Measurements from ENCODE around the gene CLNK.

CLNK gene

DNA sequence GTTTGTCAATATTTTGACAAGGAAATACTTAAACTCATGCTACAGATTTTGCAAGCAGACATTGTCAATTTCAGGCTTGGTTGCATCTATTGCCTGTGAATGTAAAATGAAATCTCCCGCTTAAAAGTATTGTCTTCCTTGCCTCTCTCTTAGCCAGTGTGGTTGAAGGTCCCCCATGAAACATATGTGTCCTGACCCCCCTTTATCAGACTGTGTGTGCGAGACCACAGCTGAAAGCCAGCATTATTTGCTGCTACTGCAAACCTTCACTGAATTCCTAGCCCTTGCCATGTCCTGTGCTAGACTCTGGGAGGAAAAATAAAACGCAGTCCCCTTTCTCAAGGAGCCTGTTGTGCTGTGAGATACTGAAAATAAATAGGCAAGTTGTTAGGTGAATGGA is 16.6 kb upstream of the CLNK start:
- no peak for DNase-seq

DNA sequence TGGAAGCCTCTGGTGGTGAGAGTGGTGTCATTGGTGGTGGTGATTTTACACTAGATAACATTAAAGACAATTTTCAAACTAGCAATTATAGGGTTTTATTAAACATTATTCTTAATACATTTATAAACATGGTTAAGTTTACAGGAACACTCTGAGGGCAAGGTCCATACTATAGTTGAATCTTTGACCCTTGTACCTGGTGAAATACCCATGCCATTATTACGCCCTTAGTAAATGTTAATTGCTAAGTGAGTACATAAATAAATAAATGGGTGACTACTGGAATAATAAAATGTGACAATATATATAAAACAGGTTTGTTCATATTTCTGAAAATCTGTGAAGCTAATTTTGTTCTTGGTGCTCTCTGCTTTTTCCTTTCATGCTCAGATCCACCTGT is 13.6 kb upstream of the CLNK start:
- no peak for DNase-seq

DNA sequence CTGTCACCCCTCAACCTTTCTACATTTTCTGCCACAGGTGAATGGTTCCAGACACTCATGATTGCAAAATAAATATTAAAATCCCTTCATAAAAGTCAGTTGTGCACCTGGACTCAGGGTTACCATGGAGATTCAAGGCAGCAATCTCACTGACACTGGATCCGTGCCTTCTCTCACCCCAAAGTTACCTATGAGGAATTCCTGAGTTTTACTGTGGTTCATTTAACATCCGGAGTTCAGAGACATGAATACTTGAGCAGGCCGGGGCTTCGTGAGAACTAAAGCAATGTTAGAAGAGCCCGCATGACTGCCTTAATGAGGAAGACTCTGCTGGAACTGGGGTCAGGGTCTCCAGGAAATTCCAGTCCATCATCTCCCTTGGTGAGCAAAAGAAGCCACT is 12.5 kb upstream of the CLNK start:
- peak; percentile 36 to 81 for DNase-seq

DNA sequence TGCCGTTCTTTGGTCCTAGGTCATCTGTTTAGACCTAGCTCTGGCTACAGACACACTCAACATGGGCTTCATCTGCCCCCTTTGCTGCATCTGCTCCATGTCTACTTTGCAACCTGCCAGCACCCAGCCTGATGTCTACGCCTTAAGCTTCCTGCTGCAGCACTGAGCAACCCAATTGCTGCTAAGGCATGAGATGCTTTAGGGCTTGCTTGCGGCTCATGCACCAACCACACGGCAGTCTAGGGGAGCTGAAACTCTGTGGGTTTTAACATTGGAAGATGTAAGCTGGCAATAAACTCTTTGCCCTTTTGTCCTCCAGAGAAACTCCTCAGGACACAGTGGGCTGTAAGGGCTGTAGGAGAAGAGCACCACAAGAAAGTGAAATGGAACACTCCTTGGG is 11.7 kb upstream of the CLNK start:
- DNase-seq: no peak

DNA sequence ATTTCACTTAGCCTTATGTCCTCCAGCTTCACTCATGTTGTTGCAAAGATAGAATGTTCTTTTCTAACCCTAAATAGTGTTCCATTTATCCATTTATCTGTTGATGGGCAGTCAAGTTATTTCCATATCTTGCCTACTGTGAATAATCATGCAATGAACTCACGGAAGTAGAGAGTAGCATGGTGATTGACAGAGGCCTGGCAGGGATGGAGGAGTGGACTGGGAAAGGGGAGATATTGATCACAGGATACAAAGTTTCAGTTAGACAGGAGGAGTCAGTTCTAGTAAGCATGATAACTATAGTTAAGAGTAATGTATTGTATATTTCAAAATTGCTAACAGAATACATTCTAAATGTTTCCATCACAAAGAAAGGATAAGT is 10.3 kb upstream of the CLNK start:
- no peak for DNase-seq

DNA sequence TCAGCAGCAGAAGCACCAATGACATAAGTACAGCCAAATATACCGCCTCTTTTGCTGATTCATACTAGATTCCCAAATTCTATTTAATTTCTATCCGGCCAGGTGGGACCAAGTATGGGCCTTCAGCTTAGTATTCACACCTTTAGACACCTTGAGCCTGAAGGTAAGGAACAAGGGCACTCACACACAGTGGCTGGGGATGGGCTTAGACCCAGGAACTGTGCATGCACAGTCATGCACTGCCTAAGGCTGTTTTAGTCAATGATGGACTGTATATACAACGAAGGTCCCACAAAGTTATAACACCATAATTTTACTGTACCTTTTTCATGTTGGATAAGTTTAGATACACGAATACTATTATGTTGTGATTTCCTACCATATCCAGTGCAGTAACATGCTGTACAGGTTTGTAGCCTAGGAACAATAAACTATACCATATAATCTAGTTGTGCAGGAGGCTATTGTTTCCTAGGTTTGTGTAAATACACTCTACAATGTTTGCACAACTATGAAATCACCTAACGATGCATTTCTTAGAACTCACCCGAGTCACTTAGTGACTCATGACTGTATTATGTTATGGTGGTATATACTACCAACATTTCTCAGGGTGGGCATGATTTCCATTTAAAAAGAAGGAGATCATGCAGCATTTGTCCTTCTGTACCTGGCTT is 9.7 kb upstream of the CLNK start:
- DNase-seq: peak; percentile 34 to 79

DNA sequence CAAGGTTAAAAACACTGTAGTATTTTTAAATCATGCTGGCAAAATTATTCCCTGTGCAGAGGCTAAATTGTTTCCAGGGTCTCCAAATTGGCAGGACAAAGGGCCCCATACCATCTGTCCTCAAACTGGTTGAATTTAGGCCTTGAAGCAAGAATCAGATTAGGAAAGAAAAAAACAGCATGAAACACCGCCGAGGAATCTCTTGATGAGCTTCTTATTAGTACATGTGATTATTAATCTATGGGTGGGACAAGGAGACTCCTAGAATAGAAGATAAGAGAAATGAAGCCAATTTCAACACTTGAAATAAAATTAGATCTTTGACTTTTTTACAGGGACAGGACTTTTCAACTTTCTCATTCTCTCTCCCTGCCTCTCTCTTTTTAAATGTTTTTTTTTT is 7.1 kb upstream of the CLNK start:
- DNase-seq: no peak

DNA sequence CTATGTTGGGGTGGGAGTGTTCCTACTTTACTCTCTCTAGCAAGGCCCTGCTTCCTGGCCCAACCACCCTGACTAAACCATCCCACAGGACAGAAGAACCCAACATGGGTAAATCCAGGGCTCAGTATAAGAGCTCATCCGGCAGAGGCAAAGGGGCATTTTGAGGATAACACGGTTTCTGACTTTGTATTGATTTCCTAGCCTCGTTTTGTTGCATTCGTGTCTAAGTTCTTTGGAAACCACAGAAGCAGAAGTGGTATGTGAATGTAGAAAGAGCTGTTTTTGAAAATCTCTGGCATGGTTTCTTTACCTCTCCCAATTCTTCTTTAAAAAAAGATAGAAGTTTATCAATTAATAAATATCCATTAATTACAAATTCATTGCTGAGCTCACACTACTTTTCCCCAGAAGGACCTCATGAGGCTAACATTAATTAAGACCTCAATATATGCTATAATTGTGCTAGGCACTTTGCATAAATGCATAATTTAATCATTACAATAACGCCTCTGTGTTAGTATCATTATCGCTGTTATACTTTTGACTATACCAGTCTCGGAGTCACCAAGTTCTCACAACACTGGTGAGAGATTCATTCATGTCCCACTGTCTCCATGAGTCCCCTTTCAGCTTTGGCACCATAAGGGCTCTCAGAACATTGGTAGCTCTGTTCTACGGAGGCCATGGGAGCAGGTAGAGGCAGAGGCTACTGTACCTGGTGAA is 5.8 kb upstream of the CLNK start:
- no peak for DNase-seq

DNA sequence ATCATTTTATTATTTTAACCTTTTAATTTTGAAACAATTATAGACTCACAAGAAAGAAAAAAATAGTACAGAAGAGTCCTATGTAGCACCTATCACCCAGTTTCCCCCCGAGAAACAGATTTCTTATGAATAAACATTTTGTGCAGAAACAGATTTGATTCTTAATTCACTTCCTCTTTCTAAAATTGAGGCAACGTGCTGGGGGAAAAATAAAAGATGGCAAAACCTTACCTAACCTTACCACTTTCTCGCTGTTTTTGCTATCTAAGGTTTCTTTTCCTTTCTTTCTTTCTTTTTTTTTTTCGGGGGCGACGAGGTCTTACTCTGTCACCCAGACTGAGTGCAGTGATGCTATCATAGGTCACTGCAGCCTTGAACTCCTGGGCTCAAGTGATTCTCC is 4.3 kb upstream of the CLNK start:
- DNase-seq: no peak

DNA sequence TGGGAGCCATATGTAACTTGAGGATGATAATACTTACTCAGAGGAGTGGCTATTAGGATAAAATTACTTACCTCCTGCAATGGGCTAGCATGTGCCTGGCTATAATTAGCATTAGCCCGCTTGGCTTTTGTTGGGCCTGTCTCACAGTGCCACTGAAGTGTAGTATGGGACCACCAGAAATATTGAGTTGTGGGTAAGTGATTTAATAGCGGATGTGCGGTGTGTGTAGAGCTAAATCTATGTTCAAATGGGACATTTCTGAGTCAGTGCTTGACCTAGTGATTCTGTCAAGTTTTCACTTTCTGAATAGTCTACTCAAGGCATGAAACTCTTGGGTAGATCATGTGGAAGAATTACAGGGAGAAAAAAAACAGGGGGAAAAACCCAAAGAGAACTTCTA is 3.5 kb upstream of the CLNK start:
- no peak for DNase-seq

DNA sequence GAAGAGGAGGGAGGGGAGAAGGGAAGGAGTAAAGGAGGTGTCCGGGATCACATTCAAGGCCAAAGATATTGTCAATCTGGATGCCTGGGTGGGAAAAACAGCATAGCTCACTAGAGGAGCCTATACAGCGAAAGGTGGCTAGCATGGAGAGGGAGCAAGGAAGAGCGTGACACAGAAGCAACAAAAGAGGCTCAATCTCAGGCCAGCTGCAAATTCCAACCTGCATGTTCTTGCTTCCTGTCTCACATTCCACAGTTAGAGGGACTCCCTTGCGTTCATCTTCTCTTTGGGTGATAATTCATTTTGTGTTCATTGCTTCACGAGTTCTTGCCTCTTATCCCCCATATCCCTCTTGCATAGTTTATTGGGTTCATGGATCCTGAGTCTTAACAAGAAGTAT is 3.0 kb upstream of the CLNK start:
- no peak for DNase-seq

DNA sequence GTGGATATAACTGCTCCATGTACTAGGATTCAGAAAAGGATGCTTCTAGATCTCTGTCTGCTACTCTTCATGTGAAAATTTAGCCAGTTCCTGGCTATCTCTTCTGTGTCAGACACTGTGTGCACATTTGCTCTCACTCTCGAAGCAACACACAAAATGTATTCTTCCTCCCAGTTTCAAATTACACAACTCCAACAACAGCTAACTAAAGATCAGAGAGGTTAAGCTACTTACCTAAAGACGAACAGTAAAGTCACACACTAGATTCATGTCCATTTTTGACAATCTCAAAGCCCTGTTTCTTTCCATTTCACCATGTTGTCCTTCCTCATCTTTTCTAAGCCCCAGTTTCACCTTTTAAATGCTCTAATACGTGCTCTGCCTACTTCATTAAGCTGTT is 2.2 kb downstream of the CLNK start:
- DNase-seq: no peak

DNA sequence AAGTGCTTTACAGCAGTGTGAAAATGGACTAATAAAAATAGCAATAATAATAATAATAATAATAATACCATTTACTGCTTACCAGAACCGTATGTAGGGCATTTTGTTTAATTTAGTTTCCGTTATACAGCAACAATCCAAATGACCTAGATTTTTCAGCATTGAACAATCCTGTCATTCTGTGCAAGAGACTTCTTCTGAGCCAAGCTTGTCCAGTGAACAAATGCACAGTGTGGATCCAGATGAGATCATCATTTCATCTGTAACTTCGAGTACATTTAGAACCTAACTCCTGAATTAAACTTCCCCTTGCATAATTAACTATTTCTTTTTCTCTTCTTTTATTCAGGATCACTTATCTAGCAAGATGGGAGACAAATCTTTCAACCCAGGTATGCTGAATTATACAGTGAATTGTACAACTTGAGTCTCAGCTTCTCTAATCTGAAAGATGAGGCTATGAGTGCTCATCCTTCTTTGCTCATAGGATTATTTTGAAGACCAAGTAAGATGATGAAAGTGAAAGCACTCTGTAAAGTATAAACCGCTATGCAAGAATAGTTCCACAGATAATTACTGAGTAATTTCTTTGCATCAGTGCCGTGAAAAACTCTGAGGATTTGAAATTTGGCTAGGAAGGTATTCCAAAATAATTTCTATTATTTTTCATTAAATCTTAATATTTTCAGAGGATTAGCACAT is 6.6 kb downstream of the CLNK start:
- DNase-seq: no peak

DNA sequence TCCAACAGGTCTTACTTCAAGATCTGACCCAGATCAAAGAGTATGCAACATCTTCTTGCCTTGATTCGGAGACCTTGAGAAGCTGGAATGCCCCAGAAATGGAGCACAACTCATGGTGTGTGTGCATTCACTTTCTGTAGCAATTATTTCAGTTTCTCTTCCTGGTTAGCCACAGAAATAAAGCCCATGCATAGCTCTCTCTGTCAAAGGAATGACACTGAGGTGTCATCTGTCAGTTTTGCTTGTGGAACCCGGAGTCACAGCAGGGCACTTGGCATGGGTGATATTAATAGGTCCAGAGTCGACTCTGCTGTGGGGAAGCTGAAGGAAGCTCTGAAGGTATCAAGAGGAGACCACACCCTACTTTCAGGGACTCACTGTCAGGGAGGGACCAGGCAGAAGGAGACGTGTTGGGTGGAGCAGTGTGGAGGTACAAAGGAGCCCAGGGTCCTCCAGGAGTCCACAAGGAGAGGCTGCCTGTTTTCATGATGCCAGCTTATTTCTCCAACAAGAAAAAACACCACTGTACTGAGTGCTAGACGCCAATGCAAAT is 10.7 kb downstream of the CLNK start:
- no peak for DNase-seq

DNA sequence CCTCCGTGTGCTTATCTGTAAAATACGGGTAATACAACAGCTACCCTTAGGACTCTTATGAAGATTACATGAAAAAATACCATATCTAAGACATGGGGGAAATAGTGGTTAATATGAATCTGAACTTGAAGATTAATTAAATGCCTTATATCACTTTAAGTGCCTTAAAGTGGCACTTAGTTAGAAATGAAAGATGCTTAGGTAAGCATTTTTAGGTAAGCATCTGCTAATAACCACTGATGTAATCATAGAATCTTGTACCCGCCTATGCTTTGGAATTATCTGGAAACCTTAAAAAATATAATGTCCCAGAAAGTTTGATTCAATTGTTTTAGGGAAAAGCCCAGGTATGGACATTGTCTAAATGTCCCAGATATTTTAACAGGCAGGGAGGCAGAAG is 12.2 kb downstream of the CLNK start:
- no peak for DNase-seq

DNA sequence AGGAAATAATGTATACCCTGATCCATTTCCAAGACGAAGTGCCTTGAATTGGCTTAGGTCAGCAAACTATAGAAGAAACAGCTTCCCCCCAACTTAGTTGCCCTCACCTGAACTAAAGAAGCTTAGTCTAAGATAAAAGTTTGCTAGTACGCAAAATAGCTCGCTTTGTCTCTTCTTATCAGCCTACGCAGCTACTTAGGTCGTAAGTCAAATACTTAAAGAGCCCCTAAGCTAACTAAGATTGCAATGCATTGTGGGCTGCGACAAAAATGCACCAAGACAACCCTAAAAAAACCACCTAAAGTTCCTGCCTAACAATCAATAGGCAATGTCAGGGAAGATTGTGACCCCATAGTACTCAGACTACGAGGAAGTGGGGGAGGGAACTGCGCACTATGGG is 12.8 kb downstream of the CLNK start:
- DNase-seq: no peak

DNA sequence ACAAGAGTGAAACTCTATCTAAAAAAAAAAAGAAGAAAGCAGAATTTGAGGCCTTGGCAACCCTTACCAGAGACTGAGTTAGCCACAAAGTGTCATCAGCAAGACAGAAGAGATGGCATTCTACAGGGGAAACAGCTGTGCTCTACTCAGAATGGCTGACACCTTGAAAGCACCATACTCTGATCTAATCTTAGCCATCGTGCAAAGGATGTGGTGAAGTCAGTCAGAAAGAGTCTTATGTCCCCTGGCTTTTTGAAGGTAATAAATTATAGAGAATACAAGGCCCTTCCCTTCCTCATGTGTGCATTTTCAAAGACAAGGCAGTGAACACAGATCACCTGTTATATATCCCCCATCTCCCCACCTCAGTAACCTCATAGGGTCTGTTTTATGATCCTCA is 13.2 kb downstream of the CLNK start:
- DNase-seq: no peak

DNA sequence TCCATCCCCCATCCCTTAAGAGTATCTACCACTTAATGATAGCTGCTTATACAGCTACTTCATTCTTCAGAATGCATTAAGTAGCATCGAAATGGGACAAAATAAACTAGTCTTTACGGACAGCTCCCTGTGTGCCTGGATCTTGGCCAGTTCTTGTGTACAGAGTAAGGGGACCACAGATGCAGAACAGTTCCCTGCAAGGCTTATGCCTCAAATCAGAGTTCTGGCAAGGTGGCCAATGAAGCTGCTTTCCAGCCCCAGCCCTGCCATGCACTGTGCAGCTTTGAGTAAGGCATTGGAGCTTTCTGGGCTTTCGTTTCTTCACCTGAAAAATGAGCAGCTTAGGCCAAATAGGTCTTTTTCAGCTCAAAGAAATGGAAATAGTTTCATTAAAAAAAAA is 14.2 kb downstream of the CLNK start:
- no peak for DNase-seq

DNA sequence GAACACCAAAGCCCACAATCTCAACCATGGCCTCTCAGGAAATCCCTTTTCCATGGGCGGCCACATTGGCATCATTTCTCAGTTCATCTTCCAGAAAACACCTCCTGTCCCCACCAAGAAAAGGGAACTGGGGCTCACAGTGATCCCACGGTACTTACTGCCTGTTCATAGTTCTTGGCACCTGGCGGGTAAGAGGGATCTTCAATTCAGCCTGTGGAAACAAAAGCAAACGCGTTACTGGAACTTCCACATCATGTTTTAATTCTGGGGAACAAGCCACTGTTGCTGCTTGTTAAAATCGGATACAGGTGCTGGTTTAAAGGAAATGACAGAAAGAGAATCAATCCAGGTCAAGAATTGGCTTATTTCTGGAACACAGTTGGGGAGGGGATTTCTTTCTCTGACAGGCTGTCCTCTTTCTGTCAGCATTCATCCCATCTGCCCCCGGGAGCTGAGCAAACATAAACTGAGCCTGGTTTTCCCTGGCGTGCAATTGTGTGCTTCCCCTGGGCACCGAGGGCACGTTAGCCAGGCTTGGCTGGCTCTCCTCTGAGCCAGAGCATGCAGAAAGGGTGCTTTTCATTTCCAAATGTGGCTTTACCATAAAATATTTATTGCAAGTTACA is 16.8 kb downstream of the CLNK start:
- DNase-seq: peak; percentile 58 to 84

DNA sequence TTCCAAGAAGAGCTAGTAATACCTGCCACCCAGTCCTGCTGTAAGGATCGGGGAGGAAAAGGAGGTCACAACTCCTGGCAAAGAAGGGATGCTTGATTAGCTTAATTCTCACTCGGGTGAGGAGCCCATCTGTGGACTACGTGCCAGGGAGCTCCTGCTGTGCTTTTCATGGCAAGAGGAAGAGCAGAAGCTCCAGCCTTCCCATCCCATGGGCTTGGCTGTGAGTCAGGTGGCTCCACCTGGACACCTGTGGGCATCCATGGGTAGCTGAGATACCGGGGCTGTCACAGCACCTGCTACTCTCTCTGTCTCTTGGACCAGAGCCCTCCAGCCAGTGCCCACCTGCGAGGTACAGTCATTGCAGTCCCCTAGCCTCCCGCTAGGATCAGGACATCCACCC is 18.0 kb downstream of the CLNK start:
- peak; percentile 42 to 81 for DNase-seq

DNA sequence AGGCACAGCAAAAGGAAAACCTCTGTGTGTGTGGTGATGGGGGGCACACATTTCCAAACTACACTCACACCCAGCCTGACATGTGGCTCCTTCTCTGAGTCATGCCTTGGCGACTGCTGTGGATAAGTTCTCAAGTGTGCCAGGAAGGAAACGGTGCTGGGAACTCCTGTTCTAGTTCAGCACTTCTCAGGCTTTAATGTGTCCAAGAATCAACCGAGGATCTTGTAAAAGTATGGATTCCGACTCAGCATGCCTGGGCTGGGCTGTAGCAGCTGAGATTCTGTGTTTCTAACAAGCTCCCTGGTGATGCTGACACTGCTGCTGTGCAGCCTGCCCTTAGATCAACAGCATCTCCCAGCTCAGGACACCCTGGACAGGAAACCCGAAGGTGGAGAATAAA is 20.2 kb downstream of the CLNK start:
- DNase-seq: peak in 1 of 2 experiments; percentile 37

DNA sequence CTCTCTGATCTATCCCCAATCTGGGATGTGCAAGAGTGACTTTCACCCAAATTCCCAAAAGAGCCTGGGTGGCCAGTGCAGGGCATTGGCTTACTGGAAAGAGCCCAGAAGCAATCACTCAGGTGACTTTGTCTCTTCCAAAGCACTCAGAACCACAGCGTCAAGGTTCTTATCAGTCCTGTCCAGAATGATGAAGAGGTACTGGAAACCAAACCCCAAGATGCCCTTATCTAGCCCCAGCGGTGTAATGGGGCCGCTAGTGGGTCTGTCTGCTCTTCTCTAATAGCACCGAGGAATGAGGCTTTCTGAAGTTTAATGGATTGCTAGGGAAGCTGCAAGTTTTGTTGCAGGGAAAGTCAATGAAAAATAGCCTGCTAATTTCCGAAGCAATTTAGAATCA is 21.6 kb downstream of the CLNK start:
- DNase-seq: no peak

DNA sequence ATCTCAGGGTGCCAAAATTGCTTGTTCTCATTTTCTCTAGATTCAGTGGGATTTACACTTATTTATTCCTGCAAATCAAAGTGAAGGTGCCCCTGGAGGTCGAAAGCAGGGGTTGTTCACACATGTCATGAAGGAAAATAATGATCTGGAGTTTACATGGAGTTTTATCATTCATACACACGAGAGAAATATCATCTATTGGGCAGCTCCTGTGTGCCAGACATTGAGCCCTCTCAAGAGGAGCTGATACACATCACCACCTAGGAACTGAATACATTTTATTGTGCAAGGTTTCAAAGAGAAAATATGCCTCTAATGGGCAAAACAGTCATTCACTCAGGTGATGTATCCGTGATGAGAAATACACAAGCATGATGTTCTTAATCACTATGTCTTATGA is 23.5 kb downstream of the CLNK start:
- no peak for DNase-seq

DNA sequence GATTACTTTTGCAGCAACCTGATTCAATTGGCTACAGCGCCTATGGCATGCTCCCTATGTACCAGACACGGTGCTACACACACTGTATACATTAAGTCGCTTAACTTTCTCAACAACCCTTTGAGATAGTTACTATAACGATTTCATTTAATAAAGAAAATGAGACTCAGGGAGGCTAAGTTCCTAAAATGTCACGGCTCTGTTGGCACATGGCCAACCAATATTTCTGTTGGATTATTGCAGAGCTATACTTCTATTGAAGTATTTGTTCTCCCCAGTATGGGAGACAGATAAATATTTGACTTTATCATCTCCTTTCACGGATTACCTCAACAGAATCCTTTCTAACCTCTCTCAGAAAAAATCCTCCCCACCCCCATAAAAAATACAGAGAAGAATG is 25.3 kb downstream of the CLNK start:
- no peak for DNase-seq
